ENCODE measurements around the gene DNAH10.

Gene DNAH10

DNA sequence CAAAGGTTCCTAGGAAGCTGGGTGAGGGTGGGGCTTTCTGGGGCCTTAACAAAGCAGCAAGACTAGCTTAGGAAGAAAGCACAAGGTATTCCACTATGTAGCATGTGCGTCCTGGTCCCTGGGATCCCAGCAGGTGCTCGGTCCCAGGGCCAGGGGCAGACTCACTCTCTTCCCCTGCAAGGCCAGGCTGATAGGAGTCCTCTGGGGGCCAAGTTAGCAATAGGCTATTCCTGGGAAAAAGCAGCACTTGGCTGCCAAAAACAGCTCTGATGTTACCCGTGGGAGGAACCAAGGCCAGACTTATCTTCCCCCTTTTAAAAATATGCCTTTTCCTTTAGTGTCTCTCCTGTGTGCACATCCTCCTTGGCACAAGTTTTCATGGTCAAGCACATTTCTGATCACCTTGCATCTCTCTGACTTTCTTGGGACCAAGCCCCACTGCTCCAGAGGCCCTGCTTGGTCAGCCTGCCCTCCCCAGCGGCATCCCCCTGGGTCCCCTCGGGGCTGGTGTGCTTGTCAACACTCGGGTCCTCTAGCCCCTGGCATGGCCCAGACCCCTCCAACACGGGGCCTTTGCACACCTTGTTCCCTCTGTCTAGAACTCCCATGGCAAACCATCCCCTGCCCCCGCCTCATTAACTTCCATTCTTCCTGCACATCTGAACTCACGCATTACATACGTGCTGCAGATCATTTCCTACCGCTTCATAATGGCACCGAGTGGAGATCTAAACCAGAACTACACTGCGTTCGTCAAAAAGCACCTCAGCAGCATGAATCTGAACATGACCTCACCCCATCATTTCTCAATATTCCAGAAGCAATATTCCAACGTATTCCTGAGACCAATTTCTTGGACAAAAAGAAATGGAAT is 188.6 kb downstream of the DNAH10 start:
- peak; percentile 45 for DNase-seq

DNA sequence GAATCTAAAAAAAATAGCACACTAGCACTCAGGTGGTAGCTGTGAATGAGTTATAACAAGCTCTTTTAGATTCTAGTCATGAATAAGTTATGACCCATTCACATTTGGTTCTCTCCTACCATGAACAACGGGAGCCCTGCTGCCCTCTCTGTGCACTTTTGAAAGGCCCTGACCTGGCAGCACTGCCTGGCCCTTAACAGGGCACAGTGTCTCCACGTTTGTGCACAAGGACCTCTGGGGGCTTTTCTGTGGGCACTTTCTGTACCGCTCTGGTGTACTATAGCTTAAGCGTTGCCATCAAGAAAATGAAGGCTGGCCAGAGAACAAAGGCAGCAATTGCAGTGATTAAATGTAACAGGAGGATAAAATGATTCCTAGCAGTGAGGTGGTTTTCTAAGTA is 189.4 kb downstream of the DNAH10 start:
- peak; percentile 28 for DNase-seq

DNA sequence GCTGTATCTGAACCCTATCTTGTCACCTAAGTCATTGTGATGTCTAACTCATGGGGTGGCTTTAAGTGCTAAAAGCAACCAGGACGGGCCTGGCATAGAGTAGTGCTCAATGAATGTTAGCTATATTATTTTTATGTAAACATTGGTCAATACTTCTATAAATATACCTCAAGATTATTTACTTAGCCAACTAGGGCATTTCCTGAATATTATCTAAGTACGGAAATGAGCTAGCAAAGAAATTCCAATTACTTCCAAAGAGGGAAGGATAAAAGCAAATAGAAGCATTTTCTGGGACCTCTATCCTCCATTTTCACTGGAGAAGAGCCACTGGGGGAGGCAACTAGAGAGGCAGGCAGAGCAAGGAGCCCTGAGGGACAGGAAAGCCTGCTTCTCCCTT is 189.9 kb downstream of the DNAH10 start:
- DNase-seq = peak; percentile 9

DNA sequence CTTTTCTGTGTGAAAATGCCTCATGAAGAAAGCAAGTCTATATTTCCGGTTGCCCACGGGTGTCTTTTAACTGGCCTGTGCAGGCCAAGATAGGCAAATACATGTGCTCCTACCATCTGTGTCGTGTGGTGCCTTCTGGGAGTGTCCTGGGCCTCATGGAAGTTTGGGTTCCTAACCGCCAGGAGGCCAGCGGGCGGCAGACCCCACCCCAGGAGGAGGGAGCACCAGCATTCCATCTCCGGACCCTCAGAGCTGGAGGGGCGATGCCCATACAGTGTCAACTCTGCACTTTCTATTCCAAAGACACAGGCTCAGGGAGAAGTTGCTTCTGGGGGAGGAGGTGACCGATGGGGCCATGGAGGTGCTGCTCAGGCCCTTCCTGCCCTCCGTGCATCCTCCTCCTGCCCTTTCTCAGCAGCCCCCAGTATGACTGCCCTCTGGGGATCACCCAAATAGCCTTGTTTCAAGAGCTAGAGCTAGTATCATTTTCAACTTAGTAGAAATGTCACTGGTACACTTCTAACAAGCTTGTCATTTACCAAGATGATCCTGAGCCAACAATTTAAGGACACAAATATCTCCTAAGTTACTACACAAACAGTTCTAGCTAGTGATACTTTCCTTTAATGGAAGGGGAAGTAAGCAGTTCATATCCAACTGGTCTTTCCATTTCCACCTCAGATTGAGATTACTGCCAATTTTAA is 192.7 kb downstream of the DNAH10 start:
- peak; percentile 5 for DNase-seq

DNA sequence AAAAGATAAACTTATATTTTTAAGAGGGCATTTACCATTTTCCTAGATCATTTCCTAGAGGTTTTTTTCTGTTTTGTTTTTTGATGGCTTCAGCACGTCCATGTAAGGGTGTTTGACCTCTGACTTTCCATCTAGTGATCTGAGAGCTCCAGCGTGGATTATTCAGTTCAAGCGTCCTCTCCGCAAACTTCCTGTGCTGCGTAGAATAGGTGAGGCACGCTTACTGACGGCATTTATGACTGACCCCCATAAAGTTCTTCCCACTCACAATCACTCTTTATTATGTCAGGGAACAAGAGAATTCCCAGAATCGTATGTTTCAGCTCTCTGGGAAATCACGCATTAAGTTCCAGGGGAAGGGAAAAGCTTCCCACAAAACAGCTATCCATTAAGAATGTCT is 194.1 kb downstream of the DNAH10 start:
- no peak for DNase-seq

DNA sequence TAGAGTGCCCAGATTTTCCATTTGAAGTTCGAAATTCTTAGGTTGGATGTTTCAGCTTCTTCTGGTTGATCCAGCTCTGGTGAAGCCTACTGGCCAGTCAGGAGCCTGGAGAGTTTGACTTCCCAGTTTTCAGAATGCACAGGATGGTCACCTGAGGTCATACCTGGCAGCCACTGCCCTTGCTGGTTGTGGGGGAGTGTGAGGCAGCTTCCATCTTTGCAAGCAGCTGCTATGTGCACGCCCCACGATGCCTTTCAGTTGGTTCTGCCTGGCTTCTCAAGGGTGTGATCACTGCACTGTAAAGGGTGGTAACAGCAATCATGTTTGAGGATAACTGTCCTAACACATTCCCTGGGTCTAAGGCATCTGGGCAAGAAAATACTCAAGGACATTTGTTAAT is 195.1 kb downstream of the DNAH10 start:
- peak; percentile 24 for DNase-seq

DNA sequence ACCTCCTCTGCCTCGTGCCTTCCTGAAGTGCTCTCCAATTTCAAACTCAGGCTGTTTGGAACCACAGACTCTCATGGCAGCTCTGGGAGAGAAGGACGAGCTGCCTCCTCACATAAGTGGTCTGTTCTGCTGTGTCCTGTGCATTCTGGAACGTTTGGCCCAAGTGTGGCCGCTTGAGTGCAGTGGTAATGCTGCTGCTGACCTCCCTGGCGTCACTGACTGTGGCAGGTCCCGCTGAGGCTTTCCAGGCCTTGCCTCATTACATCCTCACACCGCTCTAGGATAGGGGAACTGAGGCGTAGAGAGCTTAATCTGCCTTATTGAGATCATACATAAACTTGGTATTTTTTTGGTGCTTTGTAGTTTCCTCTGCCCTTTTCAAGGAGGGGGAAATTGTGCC is 196.4 kb downstream of the DNAH10 start:
- peak; percentile 37 for DNase-seq

DNA sequence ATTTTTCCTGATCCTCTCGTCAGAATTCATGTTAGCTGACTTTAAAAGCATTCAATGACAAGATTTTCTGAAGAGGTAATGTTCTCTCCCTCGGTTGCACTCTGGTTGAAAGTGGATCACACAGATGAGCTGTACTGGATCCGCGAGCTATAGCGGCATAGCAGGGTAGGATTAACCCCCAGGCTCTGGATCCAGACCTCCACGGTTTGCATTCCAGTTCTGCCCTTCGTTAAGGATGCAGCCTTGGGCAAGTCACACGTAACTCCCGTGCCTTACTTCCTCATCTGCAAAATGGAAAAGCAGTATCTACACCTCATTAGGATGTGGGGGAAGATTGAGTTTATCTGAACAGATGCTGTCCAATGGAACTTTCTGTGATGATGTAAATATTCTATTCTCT is 196.8 kb downstream of the DNAH10 start:
- DNase-seq = no peak

DNA sequence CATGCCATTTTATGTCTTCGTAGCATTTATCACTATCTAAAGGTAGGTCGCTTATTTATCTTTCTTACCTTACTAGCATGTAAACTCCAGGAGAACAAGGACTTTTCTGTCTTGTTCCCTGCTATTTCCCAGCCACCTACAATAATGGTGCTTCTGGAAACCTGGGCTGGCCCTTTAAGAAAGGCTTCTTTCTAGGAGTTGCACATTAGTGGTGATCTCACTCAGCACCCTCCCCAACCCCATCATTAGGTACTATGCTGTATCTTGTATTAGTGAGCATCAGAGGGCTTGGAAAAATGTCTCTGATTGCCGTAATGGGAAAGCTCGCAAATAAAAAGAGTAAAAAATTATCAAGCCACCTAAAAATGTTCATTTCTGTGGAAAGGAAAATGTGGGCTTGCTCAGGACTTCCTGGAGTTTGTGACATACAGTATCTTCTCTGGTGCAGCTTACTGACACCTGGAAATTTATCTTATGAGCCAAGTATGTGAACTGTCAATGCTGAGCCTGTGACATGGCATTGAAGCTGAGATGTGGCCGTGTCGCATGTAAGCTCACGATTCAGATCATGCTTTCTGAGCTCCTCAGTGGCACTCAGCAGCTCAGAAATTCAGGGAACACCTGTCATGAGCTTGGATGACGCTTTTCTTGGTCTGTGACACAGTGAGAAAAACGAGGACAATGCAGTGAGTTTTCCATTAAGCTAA is 198.1 kb downstream of the DNAH10 start:
- DNase-seq = peak; percentile 13

DNA sequence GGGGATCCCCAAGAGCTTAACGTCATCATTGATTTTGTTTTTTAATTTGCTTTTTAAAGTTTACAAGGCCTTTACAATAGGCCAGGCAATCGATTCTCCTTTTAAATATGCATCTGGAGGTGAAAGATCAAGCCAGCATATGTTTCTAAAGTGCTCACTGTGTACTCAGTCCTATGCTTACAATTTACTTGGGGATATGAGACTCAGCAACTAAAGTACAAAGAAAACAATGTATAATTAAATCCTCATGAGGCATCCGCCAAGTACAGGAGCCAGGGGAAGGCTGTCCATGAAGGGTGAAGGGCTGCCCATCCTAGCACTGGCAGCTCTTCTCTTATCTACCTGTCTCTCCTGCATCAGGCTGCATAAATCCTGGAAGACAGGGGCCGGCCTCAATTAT is 198.8 kb downstream of the DNAH10 start:
- DNase-seq = peak; percentile 26

DNA sequence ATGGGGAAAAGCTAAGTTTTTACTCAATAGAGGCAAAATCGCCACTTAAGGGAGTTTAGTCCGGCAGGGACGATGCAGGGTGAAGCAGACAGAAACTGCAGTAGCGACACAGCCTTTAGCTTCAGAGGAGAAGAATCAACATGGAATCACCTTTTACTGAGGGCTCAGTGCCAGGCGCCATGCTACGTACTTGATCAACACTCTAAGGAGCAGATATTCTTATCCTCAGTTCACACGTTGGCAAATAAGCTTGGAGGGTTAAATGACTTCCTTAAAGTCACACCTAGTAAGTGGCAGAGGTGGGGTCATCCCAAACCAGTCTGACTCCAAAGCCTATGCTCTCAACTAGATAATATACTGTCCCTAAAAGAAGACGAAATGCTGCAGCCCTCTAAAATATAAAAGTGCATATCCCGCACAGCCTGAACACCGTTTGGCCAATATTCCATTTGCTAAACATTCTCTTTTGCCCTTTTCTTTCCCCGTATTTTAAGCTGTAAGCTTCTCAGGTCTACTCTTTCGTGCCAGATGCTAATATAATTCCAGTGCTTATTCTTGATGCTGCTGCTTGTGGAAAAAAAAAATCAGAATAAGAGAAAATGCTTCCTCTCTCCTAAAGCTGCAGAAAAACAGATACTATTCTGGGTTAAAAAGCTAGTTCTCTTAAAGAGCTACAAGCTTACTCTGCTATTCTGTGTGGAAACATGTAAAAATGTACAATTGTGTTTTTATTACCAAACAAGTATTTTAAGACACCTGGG is 199.7 kb downstream of the DNAH10 start:
- peak; percentile 32 for DNase-seq

DNA sequence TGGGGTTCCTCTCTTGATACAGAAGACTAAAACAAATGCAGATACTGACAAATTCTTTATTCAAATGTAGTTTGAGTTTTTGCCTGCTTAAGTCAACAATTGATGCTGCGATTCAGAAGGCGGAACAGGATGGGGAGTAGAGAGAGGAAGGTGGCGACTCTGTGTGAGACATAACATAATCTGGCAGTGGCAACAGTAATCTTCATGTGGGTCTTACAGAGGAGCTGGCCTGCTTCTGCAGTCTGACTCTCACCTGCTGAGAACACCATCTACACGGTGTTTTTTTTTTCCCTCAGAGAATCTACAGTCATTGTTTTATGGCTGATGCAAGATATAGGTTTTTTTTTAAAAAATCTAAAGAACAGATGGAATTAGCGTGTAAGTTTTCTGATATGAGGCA is 200.4 kb downstream of the DNAH10 start:
- no peak for DNase-seq

DNA sequence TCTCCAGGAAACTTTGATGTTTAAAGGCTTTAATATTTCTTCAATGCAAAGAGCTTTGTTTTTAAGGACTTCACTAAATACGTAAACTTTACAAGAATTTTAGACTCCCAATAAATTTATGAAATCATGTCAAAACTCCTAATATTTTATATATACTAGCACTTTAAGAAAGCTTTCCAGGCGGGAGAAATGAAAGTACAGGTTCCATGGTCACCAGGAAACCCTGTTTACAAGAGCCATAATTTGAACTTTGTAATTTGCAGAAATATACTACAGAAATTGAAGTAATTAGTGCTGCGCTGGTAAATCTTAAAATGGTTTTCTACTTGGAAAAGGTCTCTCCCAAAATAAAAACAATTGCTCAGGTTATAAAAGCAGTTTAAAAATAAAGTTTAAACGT is 201.7 kb downstream of the DNAH10 start:
- no peak for DNase-seq

DNA sequence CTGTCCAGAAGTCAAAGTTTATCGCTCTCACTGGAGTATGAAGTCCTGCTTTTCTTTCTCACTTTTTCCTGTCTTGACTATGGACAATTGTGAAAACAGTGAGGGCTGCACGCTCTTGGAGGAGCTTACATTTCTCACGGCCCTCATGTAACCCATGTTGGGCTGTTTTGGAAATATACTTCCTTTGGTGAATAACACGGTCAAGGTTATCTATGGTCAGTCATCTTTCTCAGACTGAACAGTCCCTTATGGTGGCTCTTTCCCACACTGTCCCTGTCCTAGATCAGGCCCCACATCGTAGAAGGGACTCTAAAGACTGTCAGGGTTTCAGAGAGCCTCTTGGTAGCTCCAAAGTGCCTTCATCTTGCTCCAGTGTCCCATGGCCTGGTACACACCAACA is 203.3 kb downstream of the DNAH10 start:
- DNase-seq = peak; percentile 28

DNA sequence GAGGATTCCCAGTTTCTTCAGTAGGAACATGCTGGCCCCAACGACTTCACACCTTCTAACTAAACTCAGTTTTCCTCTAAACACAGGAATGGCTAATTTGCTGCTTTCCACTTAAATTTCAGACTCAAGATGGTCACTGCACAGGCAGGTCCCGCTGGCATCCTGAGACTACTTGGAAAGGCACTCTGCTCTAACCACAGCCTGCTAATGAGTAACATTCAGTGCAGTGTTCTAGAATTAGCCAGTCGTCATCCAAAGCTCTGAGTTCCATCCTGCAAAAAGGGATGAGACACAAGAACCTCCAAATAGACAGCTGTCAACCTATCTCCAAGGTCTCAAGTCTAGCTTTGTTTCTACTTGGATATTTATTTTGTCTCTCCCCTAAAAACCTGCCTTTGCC is 204.5 kb downstream of the DNAH10 start:
- DNase-seq = peak; percentile 28

DNA sequence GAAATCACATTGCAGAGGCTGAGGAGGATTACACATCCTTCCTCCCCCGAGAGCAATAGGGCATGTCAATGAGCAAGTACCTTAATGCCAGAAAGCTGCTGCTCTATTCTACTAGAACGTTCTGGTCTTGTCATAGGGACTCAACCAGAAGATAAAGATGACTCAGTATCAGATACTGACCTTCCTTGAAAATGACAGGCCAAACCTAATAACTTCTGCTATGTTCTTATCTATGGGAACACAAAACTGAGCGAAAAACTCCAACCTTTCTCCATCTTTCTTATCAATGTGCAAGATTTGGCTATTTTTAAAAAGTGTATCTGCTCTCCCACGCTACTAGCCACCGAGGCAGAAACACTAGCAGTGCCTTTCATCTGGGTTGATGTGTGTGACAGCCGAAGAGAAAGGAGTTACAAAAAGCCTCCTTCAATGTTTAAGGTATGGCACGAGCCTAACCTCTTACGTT is 205.1 kb downstream of the DNAH10 start:
- no peak for DNase-seq

DNA sequence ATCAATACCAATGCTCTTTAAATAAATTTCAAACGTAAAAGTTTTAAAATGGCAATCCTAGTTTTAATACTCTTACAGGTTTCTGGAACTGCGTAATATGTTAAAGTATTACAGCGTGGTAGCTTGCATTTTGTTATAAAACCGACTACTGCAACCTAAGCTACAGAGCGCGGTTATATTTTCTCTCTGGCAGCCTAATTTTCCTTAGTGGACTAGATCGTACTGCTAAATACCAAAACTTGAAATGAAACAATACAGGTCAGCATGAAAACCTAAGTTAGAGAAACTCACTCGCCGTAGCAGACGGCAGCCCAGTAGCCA is 209.3 kb downstream of the DNAH10 start:
- no peak for DNase-seq

DNA sequence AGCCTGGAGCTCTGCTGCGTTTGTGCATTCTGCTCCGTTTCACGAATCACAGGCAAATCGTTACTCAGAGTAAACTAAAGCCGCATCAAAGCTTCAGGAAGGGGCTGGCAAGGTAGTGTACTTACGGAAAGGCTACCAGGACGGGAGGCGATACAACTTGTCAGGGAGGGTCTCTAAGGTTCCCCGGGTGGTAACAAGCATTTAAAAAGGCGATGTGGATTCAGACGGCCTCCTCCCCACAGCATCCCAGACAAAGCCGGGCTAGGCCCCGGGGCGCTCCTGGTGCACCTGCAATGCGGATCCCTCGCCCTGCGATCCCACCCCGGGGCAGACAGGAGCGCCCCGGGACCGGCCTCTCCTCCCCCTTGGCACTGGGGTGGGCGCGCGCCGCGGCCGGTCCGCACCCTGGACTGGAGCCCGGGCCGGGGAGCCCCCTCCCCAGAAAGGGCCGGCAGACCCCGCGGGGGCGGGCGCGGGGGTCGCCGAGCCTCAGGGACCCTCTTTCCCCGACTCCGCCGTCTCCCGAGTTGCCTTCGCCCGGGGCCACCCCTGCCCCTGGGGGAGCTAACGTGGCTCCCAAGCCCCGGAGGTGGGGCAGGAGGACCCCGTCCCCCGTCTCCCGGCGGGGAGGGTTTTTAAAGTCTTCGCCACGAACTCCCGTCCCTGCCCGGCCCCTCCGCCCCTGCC is 209.8 kb downstream of the DNAH10 start:
- DNase-seq = peak; percentile 73

DNA sequence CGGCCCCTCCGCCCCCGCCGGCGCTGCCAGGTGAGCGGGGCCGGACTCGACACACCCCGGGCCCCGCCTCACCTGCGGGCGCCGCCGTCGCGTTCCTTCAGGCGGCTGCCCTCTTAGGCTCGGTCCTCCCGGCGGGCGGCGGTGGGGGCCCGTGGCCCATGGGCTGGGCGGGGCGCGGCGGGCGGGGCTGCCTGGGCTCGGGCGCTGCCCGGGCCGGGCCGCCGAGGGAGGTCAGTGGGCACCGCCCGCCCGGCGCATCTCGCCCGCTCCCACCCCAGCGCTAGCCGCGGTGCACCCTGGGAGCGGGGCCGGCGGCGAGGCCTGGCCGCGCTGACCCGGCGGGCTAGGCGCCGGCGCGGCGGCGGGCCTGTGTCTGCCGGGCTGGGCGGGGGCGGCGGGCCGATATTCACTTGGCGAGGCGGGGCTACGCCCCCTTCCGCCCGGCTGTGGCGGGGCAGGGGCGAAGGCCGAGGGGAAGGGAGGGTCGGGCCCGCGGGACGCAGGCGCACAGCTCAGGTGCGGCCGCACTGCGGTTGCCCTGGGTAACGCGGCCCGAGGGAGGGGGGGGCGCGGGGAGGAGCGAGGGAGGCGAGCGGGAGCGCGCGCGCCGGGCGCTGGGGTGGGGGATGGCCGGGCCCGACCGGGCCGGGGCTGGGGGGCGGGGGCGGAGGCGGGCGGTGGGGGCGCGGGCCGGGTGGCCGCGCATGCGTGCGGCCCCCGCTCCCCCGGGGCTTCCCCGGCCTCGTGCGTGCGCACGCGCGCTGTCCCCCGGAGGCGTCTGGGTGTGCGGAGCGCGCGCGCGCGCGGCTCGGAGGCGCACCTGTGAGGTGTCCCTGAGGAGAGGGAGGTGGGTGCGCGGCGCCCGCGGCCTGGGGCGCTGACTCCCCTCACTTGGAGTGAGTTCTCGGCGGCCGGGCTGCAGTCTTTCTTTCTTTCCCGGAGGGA is 210.6 kb downstream of the DNAH10 start, which contains the start of the genes CCDC92 and ZNF664:
Gene CCDC92 (minus strand): TSS at position 375 of the 945 bp plus-strand sequence. CDS start 28,526 bp downstream, outside the sequence.
Gene ZNF664 (plus strand): TSS at position 759 of the 945 bp plus-strand sequence. CDS start 38,930 bp downstream, outside the sequence.
- DNase-seq = peak; percentile 98

DNA sequence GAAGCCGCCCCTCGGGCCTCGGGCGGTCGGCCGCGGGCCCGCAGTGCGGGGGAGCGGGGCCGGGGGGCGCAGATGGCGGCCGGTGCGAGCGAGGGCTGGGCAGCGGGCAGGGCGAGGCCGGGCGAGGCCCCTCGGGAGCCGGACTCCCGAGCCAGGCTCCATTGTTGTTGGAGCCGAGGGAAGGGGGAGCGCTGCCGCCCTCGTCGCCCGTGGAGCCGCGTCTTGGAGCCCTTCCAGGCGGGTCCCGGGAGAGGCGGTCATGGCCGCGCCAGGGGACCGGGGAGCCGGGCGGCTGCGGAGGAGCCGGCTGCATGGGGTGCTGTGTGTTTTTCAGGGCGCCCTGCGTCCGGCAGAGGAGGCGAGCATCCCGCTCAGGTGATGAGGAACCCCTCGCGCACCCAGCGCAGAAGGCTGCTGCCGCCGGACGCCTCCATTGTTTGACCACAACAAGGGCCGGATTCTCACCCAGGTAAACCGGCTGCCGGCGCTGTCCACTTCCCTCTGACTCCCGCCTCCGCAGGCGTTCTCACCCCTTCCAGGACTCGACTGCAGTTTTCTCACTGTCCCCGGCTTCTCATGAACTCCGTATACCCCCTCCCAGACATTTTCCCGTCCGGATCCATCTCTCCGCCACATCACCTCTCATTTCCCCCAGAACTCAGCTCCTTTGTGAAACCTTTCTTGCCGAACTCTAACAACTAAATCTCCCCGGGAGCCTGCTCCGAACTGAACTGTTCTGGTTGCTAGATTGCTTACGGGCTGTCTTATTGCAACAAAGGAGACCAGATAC is 211.6 kb downstream of the DNAH10 start:
- DNase-seq = peak; percentile 70

Data from activated CD8-positive, alpha-beta memory T cell treated with anti-CD3 and anti-CD28 coated beads for 24 hours (primary cell).